ENCODE data around the gene PTPRO.

PTPRO gene

GRCh38 chr12:15322164-15323061 lies at the start of gene PTPRO:
Gene PTPRO, plus strand, starts transcription at chr12:15322508.
- no peak for DNase-seq

GRCh38 chr12:15273896-15274295 lies 48.4 kb upstream of the PTPRO start:
- DNase-seq = no peak

GRCh38 chr12:15274561-15274967 lies 47.7 kb upstream of the PTPRO start:
- no peak for DNase-seq

GRCh38 chr12:15276088-15276698 lies 46.1 kb upstream of the PTPRO start:
- DNase-seq = peak in 1 of 2 experiments; percentile 2

- peak; percentile 75 to 80 for DNase-seq
Observed at GRCh38 chr12:15278816-15279658, 43.3 kb upstream of the PTPRO start.

GRCh38 chr12:15280930-15281329 lies 41.4 kb upstream of the PTPRO start:
- no peak for DNase-seq

GRCh38 chr12:15289192-15289591 lies 33.1 kb upstream of the PTPRO start:
- DNase-seq = no peak

DNA sequence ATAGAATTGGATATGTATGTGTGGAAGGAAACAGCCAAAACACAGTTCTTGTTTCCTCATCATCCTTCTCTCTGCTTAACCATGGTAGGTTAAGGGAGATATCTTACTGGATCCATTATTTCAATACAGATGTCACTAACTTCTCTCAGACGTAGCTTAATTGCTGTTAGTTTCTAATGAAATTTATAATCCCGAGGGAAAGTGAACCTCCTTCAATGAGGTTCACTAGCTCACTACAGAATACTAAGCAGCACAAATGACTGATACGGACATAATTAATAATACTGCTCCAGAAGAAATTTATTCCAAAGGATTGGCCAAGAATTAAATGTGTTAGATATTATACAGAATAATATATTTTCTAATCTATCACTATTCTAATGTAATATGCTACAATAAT lies 28.6 kb upstream of the PTPRO start:
- no peak for DNase-seq

GRCh38 chr12:15299947-15300346 lies 22.4 kb upstream of the PTPRO start:
- DNase-seq = no peak

DNA sequence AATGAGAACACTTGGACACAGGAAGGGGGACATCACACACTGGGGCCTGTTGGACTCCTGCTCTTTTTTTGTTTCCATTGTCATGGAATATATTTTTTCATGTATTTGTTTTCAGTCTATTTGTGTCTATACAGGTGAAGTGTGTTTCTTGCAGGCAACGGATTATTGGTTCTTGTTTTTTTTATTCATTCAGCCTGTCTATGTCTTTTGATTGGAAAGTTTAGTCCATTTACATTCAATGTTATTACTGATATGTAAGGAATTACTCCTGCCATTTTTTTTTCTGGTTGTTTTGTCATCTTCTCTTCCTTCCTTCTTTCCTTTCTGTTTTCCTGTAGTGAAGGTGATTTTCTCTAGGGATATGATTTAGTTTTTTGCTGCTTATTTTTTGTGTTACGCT lies 18.0 kb upstream of the PTPRO start:
- DNase-seq = no peak

DNA sequence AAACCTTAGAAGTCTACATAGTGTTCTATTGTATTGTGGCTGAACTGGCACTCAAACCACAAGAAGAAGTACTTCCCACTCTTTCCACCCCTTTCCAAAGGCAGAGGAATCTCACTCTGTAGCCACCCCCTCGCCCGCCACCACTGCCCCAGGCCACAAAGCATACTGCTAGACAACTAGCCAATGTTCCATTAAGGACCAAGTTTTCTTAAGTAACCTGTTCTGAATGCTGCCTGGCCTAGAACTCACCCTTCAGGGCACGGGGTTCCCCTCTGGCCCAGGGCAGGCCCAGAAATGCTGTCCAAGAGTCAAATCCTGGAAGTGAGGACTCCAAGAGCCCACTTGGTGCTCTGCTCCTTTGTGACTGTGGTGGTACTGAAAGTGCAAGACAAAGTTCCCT lies 15.7 kb upstream of the PTPRO start:
- DNase-seq = no peak

GRCh38 chr12:15307079-15307478 lies 15.2 kb upstream of the PTPRO start:
- DNase-seq = no peak

DNA sequence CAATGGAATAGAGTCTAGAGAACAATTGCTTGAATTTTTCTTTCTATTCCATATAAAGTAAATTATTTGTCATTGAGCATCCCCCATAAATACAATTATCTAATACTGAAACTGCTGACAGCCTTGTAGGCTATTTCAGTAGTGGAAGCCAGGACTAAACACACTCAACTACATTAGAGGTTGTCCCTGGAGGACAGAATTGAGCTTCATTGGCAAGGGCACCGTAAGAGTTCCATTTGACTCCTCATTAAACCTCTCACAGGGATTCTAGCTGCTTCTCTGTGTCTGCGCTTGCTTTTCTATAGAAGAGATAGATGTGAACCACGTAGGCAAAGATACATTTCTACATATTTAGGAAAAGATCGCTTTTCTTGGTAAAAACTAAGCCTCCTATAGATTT lies 3.5 kb upstream of the PTPRO start:
- no peak for DNase-seq

- no peak for DNase-seq
Observed at GRCh38 chr12:15320881-15321280, 1.4 kb upstream of the PTPRO start.

DNA sequence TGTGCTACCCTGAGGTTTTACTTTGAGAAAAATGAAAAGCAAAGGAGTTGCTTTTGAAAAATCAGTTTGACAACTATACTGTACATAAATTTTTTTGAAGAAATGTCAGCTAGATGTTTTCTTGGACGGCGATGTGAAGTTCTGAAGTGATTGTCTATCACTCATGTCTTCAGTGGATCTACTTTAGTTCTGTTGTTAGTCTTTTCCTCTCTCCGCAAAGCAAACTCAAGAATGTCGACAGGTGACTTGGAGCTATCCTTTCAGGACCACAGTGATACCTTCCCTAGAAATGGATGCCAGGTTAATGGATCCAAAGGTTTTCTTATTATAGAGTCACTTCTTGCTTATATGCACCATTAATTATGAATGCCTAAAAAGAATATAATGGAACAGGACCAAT lies 1.2 kb downstream of the PTPRO start:
- no peak for DNase-seq

DNA sequence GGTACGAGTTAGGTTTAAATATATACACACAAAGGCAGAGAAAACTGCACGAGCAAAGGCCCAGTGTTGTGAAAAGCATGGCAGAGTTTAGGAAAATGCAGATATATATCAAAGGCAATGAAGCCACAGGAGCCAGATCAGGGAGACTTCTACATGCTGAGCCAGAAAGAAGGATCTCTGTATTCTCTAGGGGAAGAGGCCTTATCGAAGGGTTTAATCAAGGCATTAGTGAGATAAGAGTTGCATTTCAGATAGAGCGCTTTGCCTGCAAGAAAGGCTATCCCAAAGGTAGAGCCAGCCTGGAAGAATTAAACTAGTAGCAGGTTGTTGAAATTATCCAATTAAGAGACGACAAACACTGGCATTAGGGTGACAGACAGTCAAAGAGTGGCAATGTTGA lies 7.6 kb downstream of the PTPRO start:
- no peak for DNase-seq

DNA sequence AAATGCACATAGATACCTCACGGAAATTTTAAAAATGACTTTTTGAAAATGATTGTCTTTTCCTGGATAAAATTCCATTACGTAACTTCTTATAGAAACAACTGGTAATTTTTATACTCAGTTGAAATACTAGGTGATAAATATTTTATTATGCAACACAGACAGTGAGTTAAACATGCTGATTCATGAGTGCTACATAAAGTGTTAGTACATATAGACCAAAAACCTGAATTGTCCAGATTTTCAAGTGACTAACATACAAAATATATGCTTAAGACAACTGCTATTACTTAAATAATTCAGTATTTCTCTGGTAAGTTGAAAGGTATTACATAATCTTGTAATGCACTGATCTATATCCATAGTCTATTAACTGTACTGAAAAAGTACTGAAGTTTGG lies 11.9 kb downstream of the PTPRO start:
- DNase-seq = no peak

DNA sequence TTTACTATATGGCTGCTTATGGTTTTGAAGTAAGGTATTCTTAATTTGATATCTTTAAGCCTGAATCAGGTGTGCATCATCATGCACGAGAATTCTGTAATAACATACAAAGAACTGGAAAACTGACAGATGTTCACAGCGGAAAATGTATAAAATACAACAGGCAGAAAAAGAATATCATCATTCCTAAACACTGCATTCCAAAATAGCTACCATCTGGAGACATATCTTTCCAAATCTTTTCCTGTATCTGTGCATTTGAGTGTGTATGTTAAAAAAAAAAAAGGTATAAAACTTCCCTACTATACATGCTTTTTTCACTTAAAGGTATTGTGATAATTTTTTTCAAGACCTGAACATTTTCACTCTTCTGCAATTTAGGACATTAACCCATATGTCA lies 13.7 kb downstream of the PTPRO start:
- DNase-seq = no peak

GRCh38 chr12:15336768-15337553 lies 14.7 kb downstream of the PTPRO start:
- DNase-seq = no peak

DNA sequence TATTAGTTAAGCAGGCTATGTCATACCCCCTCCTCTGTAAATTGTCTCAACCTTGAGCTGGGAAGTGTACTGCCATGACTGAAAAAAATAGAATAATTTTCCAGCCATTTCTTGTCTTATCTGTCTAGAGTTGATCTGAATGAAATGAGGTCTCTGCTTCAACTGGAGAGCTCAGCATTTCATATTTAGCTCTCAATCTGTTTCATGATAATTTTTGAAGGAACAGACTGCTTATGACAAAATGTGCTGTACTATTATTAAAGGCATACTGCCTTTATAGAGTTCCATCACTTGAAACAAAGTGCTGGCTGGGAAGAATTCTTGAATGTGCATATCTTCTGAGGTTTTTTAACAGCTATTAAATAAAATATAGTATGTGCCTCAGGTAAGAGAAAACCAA lies 19.1 kb downstream of the PTPRO start:
- no peak for DNase-seq

GRCh38 chr12:15344561-15344960 lies 22.3 kb downstream of the PTPRO start:
- DNase-seq = no peak

DNA sequence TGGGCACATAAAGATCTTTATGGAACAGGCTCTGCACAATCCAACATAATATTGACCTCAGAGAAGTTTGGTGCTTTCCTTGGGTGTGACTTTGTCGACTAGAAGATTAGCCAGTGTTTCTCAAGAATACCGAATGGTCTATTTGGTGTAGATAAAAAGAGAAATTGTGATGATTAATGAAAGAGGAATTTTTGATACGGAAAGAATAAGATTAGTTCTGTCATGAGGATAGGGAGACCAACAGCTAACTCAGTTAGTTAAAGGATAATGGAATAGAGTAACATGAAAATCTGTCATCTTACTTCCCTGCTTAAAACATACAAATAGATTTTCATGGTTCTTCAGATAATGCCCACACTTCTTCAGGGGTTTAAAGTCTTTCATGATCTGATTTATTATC lies 24.2 kb downstream of the PTPRO start:
- no peak for DNase-seq

- DNase-seq = no peak
Observed at GRCh38 chr12:15350643-15351042, 28.3 kb downstream of the PTPRO start.

Measured in Kasumi-1 (cell line).